CD4-positive, alpha-beta T cell (primary cell): Measurements from ENCODE around the gene MAN1C1. TPM values are rescaled to one million over a fixed set of nuclear protein-coding genes. Genes with fewer than 3 reads are reported as not detected.
A peak's percentile ranks its signal among the peaks of the same experiment; 100 is the strongest.

Source experiments
- ATAC-seq: fragments of 200-7000 bp; cut with Tn5 transposase; one replicate; pipeline ENCODE4 v1.10.0; 2022; ENCODE audit warnings: mild to moderate bottlenecking; ENCODE audit not compliant: poor library complexity
- CTCF ChIA-PET: fragments of 350-600 bp; sonication (Branson Sonifier 250); formaldehyde crosslinking; loops from one replicate; lab custom pipeline; 2021; ENCODE audit warnings: antibody characterized with exemption, inconsistent platforms; lab: Charles Lee
- POLR2A ChIA-PET: fragments of 350-600 bp; sonication (Branson Sonifier 250); formaldehyde crosslinking; loops from one replicate; lab custom pipeline; 2021; ENCODE audit warnings: antibody characterized with exemption, inconsistent platforms; lab: Charles Lee
- DNase-seq, 14 experiments: peaks; one replicate each; pipeline ENCODE4 v3.0.0-alpha.2; 2013 to 2020; ENCODE audit warnings: mixed read lengths in 2 of 14
- H3K27ac ChIP-seq, 2 donors: one replicate each; pipeline versions ENCODE4 v1.5.1 to v1.7.0; 2013; ENCODE audit warnings: low read length in 2 of 2, low read depth in 1 of 2, mild to moderate bottlenecking in 1 of 2
- H3K27me3 ChIP-seq, 2 experiments: 1 replicate in 1 of 2; 2 replicates in 1 of 2; pipeline versions ENCODE4 v1.6.1 to v1.7.0; 2013; ENCODE audit warnings: low read length in 2 of 2, control low read depth in 1 of 2, mild to moderate bottlenecking in 1 of 2, moderate library complexity in 1 of 2; ENCODE audit not compliant: insufficient read depth in 2 of 2, control insufficient read depth in 1 of 2
- H3K36me3 ChIP-seq: one replicate; pipeline ENCODE4 v1.6.1; 2013; ENCODE audit warnings: low read length, control low read depth; ENCODE audit not compliant: insufficient read depth
- H3K4me1 ChIP-seq: one replicate; pipeline ENCODE4 v1.6.1; 2013; ENCODE audit warnings: low read length, control low read depth; ENCODE audit not compliant: insufficient read depth
- H3K4me3 ChIP-seq: one replicate; pipeline ENCODE4 v1.5.1; 2013; ENCODE audit warnings: mild to moderate bottlenecking, low read length, moderate library complexity
- H3K9me3 ChIP-seq, 2 experiments: 1 replicate in 1 of 2; 2 replicates in 1 of 2; pipeline versions ENCODE4 v1.6.1 to v1.7.0; 2013; ENCODE audit warnings: low read length in 2 of 2, mild to moderate bottlenecking in 2 of 2, control low read depth in 1 of 2, moderate library complexity in 1 of 2; ENCODE audit not compliant: control insufficient read depth in 1 of 2, insufficient read depth in 1 of 2
- H3K27ac Mint-ChIP-seq: one replicate; pipeline ENCODE4 v1.8.0; 2020; ENCODE audit warnings: mixed read lengths
- H3K27me3 Mint-ChIP-seq: one replicate; pipeline ENCODE4 v1.8.0; 2021; ENCODE audit warnings: mixed read lengths
- H3K36me3 Mint-ChIP-seq: one replicate; pipeline ENCODE4 v1.8.0; 2021; ENCODE audit warnings: low read depth, mixed read lengths
- H3K4me1 Mint-ChIP-seq: one replicate; pipeline ENCODE4 v1.8.0; 2021; ENCODE audit warnings: low read depth, mixed read lengths
- H3K4me3 Mint-ChIP-seq: one replicate; pipeline ENCODE4 v1.8.0; 2020; ENCODE audit warnings: mild to moderate bottlenecking, mixed read lengths
- H3K9me3 Mint-ChIP-seq: one replicate; pipeline ENCODE4 v1.8.0; 2020; ENCODE audit warnings: mixed read lengths
- CTCF ChIP-seq: fragments of 200-600 bp; IDR thresholded peaks from one replicate; pipeline ENCODE4 v1.8.0; 2022; ENCODE audit warnings: antibody characterized with exemption, mild to moderate bottlenecking
- intact Hi-C, 2 experiments: fragments of 100-400 bp; cut with DNase I in 1 of 2; cut with micrococcal nuclease in 1 of 2; formaldehyde crosslinking; loops; one replicate each; pipeline versions ENCODE4 v1.15.1 to v1.9.0; 2023 to 2025; cut with DNase I, micrococcal nuclease
- total RNA-seq, 174 experiments: library from RNA in 2 of 174; stranded (reverse) in 2 of 174; gene quantifications; one replicate each; pipeline ENCODE4 v1.2.3 and lab custom pipeline; 2021 to 2026

MAN1C1 gene
- total RNA-seq, 2 experiments from 2014 or later: 44.4 to 46.9 TPM

GRCh38 chr1:25679171-25679570, 62.6 kb downstream of the MAN1C1 start:
- Histone ChIP-seq H3K4me3 (no peak overlapping the region), H3K4me1 (peaks cover 63% of the 10 kb centered on the region), H3K27ac (no peak overlapping the region), H3K27me3 (no peaks in the 10 kb centered on the region), H3K36me3 (peaks cover 3% of the 10 kb centered on the region), H3K9me3 (no peaks in the 10 kb centered on the region)
- POLR2A ChIA-PET: interaction anchor here (0.5 to 5.0 kb wide), 7 partner anchors 9 to 476 kb away, joined by 3 to 54 read pairs (median 5); no protein-coding TSS in a partner anchor
- ATAC-seq (no peak), DNase-seq (no peak)
- Mint-ChIP-seq H3K9me3 (no peaks in the 10 kb centered on the region), H3K27ac (peak overlapping the region; percentile 96), H3K36me3 (peaks cover 31% of the 10 kb centered on the region), H3K27me3 (no peaks in the 10 kb centered on the region), H3K4me3 (peak overlapping the region; percentile 67), H3K4me1 (peaks cover 93% of the 10 kb centered on the region)
- intact Hi-C loops: loop anchor here in 1 of 2 experiments (5.0 kb wide), 1 partner anchor 117 kb away; no protein-coding TSS in a partner anchor
- CTCF ChIA-PET: interaction anchor here (0.6 to 1.4 kb wide), 4 partner anchors 22 to 310 kb away, joined by 3 to 4 read pairs (median 3); no protein-coding TSS in a partner anchor
- TF ChIP-seq CTCF: no peak

- POLR2A ChIA-PET: no interaction called here
- peaks cover 93% of the 10 kb centered on the region for H3K4me1 Mint-ChIP-seq
- no peak for DNase-seq
These were observed 64.1 kb downstream of the MAN1C1 start for GRCh38 chr1:25680701-25681100.

DNA sequence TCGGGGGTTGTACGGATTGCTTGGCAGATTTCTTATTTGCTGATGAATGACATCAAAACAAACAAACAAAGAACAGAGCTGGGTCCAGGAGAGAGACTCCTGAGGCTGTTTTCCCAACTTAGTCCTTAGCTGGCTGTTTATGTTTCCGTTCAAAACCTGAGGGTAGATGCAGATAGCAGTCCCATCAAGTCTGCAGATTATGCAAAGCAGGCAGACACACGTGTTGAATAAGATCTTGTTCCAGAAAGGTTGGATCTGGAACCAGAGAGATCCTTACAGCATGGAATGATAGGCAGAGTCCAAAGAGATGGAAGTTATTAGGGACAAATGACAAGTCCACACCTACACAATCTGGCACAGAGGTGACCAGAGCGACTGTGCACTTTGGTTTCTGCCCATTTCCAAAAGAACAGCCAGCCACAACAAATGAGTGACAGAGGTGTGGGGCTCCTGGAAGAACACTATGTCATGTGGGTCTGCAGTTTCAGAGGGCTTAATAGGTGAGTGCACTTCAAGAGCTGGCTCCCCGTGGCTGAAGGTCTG, 65.5 kb downstream of the MAN1C1 start:
- Histone ChIP-seq H3K4me3 (no peak overlapping the region), H3K27ac (no peak overlapping the region), H3K27me3 (no peaks in the 10 kb centered on the region), H3K36me3 (peaks cover 18% of the 10 kb centered on the region), H3K4me1 (peaks cover 41% of the 10 kb centered on the region), H3K9me3 (no peaks in the 10 kb centered on the region)
- no peak for DNase-seq
- intact Hi-C loops: no loop called here
- Mint-ChIP-seq H3K4me1 (peaks cover 88% of the 10 kb centered on the region), H3K27ac (peak overlapping the region; percentile 85), H3K36me3 (peaks cover 59% of the 10 kb centered on the region), H3K27me3 (no peaks in the 10 kb centered on the region), H3K4me3 (no peak overlapping the region), H3K9me3 (no peaks in the 10 kb centered on the region)
- TF ChIP-seq CTCF: no peak
- ChIA-PET POLR2A (interaction anchor here (0.6 kb wide), 1 partner anchor 54 kb away, joined by 3 read pairs; no protein-coding TSS in a partner anchor), CTCF (no interaction called here)
- ATAC-seq: no peak

More at GRCh38 chr1:25680701-25681100, 64.1 kb downstream of the MAN1C1 start:
- CTCF ChIA-PET: interaction anchor here (0.9 kb wide), 1 partner anchor 58 kb away, joined by 3 read pairs; no protein-coding TSS in a partner anchor
- no peak for TF ChIP-seq CTCF
- peak overlapping the region; percentile 26 for H3K4me3 Mint-ChIP-seq
- intact Hi-C loops: no loop called here
- H3K27ac Mint-ChIP-seq: peak overlapping the region; percentile 61
- no peak overlapping the region for H3K27ac ChIP-seq
- peaks cover 55% of the 10 kb centered on the region for H3K4me1 ChIP-seq
- H3K9me3 ChIP-seq: no peaks in the 10 kb centered on the region
- no peaks in the 10 kb centered on the region for H3K9me3 Mint-ChIP-seq
- peaks cover 11% of the 10 kb centered on the region for H3K36me3 ChIP-seq
- H3K27me3 Mint-ChIP-seq: no peaks in the 10 kb centered on the region
- no peaks in the 10 kb centered on the region for H3K27me3 ChIP-seq
- peaks cover 45% of the 10 kb centered on the region for H3K36me3 Mint-ChIP-seq
- no peak overlapping the region for H3K4me3 ChIP-seq
- ATAC-seq: no peak
